Measurements from ENCODE around the gene FADS2.
A peak's percentile ranks its signal among the peaks of the same experiment; 100 is the strongest.

The FADS2 gene

GRCh38 chr11:61816736-61817455, 11.2 kb upstream of the FADS2 start, which contains the start of gene FADS1:
FADS1 (minus strand) TSS chr11:61817003; CDS start chr11:61816929, 74 bp downstream.
- FAIRE-seq: peak; percentile 16
- DNase-seq (ENCODE audit: insufficient read length, low spot score): peak; percentile 84
- TF ChIP-seq POLR2A (IDR thresholded peaks at IDR 0.05; ENCODE audit: low read depth, low read length) (no peak), PAX5 (IDR thresholded peaks at IDR 0.05; ENCODE audit: insufficient read depth, low read length, severe bottlenecking) (no peak), TAF1 (IDR thresholded peaks at IDR 0.05; ENCODE audit: low read depth, low read length) (no peak), SPI1 (IDR thresholded peaks at IDR 0.05; ENCODE audit: low read depth, low read length) (no peak), POU2F2 (IDR thresholded peaks at IDR 0.05; ENCODE audit: low read depth, low read length) (no peak), POLR2AphosphoS5 (IDR thresholded peaks at IDR 0.05; ENCODE audit: low read depth, low read length) (no peak)

GRCh38 chr11:61817471-61818202, 10.5 kb upstream of the FADS2 start:
- DNase-seq (ENCODE audit: insufficient read length, low spot score) (no peak), FAIRE-seq (no peak)
- no peak for TF ChIP-seq SPI1 (IDR thresholded peaks at IDR 0.05; ENCODE audit: low read depth, low read length)
- no peak for TF ChIP-seq PAX5 (IDR thresholded peaks at IDR 0.05; ENCODE audit: insufficient read depth, low read length, severe bottlenecking)

GRCh38 chr11:61820174-61820573, 7.9 kb upstream of the FADS2 start:
- no peak for TF ChIP-seq POLR2A (IDR thresholded peaks at IDR 0.05; ENCODE audit: low read depth, low read length)
- no peak for TF ChIP-seq PAX5 (IDR thresholded peaks at IDR 0.05; ENCODE audit: insufficient read depth, low read length, severe bottlenecking)
- TF ChIP-seq SPI1 (IDR thresholded peaks at IDR 0.05; ENCODE audit: low read depth, low read length): no peak
- TF ChIP-seq POU2F2 (IDR thresholded peaks at IDR 0.05; ENCODE audit: low read depth, low read length): no peak
- TF ChIP-seq TAF1 (IDR thresholded peaks at IDR 0.05; ENCODE audit: low read depth, low read length): no peak
- no peak for TF ChIP-seq POLR2AphosphoS5 (IDR thresholded peaks at IDR 0.05; ENCODE audit: low read depth, low read length)
- DNase-seq (ENCODE audit: insufficient read length, low spot score): no peak
- no peak for FAIRE-seq

GRCh38 chr11:61826930-61827570, 1.1 kb upstream of the FADS2 start:
- FAIRE-seq: no peak
- peak; percentile 31 for DNase-seq (ENCODE audit: insufficient read length, low spot score)
- TF ChIP-seq SPI1 (IDR thresholded peaks at IDR 0.05; ENCODE audit: low read depth, low read length) (peak; percentile 43), POLR2AphosphoS5 (IDR thresholded peaks at IDR 0.05; ENCODE audit: low read depth, low read length) (no peak; the same call in 1 of the 2 replicates)

GRCh38 chr11:61828379-61828628, 204 bp downstream of the FADS2 start:
- FAIRE-seq (peak; percentile 71), DNase-seq (ENCODE audit: insufficient read length, low spot score) (no peak)
- no peak for TF ChIP-seq POU2F2 (IDR thresholded peaks at IDR 0.05; ENCODE audit: low read depth, low read length)
- no peak for TF ChIP-seq PAX5 (IDR thresholded peaks at IDR 0.05; ENCODE audit: insufficient read depth, low read length, severe bottlenecking)
- no peak for TF ChIP-seq POLR2A (IDR thresholded peaks at IDR 0.05; ENCODE audit: low read depth, low read length)
- TF ChIP-seq SPI1 (IDR thresholded peaks at IDR 0.05; ENCODE audit: low read depth, low read length): no peak
- no peak for TF ChIP-seq TAF1 (IDR thresholded peaks at IDR 0.05; ENCODE audit: low read depth, low read length)
- TF ChIP-seq POLR2AphosphoS5 (IDR thresholded peaks at IDR 0.05; ENCODE audit: low read depth, low read length): no peak

- TF ChIP-seq POLR2A (IDR thresholded peaks at IDR 0.05; ENCODE audit: low read depth, low read length): peak; percentile 59
- no peak for TF ChIP-seq PAX5 (IDR thresholded peaks at IDR 0.05; ENCODE audit: insufficient read depth, low read length, severe bottlenecking)
- peak; percentile 52; the same call in 1 of the 2 replicates for TF ChIP-seq TAF1 (IDR thresholded peaks at IDR 0.05; ENCODE audit: low read depth, low read length)
- DNase-seq (ENCODE audit: insufficient read length, low spot score) (peak; percentile 61), FAIRE-seq (peak; percentile 76)
These were observed 718 bp downstream of the FADS2 start for GRCh38 chr11:61828629-61829407.

- DNase-seq (ENCODE audit: insufficient read length, low spot score) (no peak), FAIRE-seq (peak; percentile 33)
- TF ChIP-seq POU2F2 (IDR thresholded peaks at IDR 0.05; ENCODE audit: low read depth, low read length) (no peak), POLR2A (IDR thresholded peaks at IDR 0.05; ENCODE audit: low read depth, low read length) (no peak), POLR2AphosphoS5 (IDR thresholded peaks at IDR 0.05; ENCODE audit: low read depth, low read length) (no peak), PAX5 (IDR thresholded peaks at IDR 0.05; ENCODE audit: insufficient read depth, low read length, severe bottlenecking) (no peak), TAF1 (IDR thresholded peaks at IDR 0.05; ENCODE audit: low read depth, low read length) (no peak), SPI1 (IDR thresholded peaks at IDR 0.05; ENCODE audit: low read depth, low read length) (no peak)
These were observed 1.7 kb downstream of the FADS2 start for GRCh38 chr11:61829806-61830205.

GRCh38 chr11:61830237-61831105, 2.4 kb downstream of the FADS2 start:
- DNase-seq (ENCODE audit: insufficient read length, low spot score): no peak
- no peak for TF ChIP-seq PAX5 (IDR thresholded peaks at IDR 0.05; ENCODE audit: insufficient read depth, low read length, severe bottlenecking)
- TF ChIP-seq TAF1 (IDR thresholded peaks at IDR 0.05; ENCODE audit: low read depth, low read length): no peak
- TF ChIP-seq POLR2AphosphoS5 (IDR thresholded peaks at IDR 0.05; ENCODE audit: low read depth, low read length): no peak
- TF ChIP-seq POU2F2 (IDR thresholded peaks at IDR 0.05; ENCODE audit: low read depth, low read length): no peak
- TF ChIP-seq POLR2A (IDR thresholded peaks at IDR 0.05; ENCODE audit: low read depth, low read length): no peak
- no peak for TF ChIP-seq SPI1 (IDR thresholded peaks at IDR 0.05; ENCODE audit: low read depth, low read length)
- FAIRE-seq: no peak
